Liver (tissue), 9 donors: Measurements from ENCODE around the gene GEMIN5. TPM values are rescaled to one million over a fixed set of nuclear protein-coding genes. Genes with fewer than 3 reads are reported as not detected.

Source experiments
- DNase-seq: peaks from one replicate; pipeline ENCODE4 v3.0.0-alpha.2; 2017; ENCODE audit warnings: low spot score
- H3K27ac ChIP-seq, 2 donors: one replicate each; pipeline ENCODE4 v1.7.0; 2013; ENCODE audit warnings: inconsistent platforms in 2 of 2, low read length in 2 of 2, control low read depth in 1 of 2, low read depth in 1 of 2, mild to moderate bottlenecking in 1 of 2
- H3K27me3 ChIP-seq, 4 donors: one replicate each; pipeline versions ENCODE4 v1.6.1 to v1.7.0; 2013; ENCODE audit warnings: low read length in 3 of 4, inconsistent platforms in 1 of 4, mild to moderate bottlenecking in 1 of 4, moderate library complexity in 1 of 4; ENCODE audit not compliant: control insufficient read depth in 4 of 4, insufficient read depth in 4 of 4
- H3K36me3 ChIP-seq, 4 donors: one replicate each; pipeline versions ENCODE4 v1.6.1 to v1.7.0; 2013; ENCODE audit warnings: low read length in 3 of 4, mild to moderate bottlenecking in 3 of 4, low read depth in 1 of 4, moderate library complexity in 1 of 4; ENCODE audit not compliant: control insufficient read depth in 4 of 4, insufficient read depth in 3 of 4
- H3K4me1 ChIP-seq, 4 donors: one replicate each; pipeline versions ENCODE4 v1.6.1 to v1.7.0; 2013; ENCODE audit warnings: low read length in 3 of 4, mild to moderate bottlenecking in 3 of 4, moderate library complexity in 1 of 4; ENCODE audit not compliant: control insufficient read depth in 4 of 4, insufficient read depth in 4 of 4
- H3K4me3 ChIP-seq, 3 donors: one replicate each; pipeline versions ENCODE4 v1.6.1 to v1.7.0; 2013; ENCODE audit warnings: low read length in 3 of 3, control low read depth in 1 of 3, low read depth in 1 of 3, mild to moderate bottlenecking in 1 of 3
- H3K9ac ChIP-seq, 2 donors: one replicate each; pipeline ENCODE4 v1.7.0; 2013; ENCODE audit warnings: low read length in 2 of 2, mild to moderate bottlenecking in 2 of 2, moderate library complexity in 2 of 2, control low read depth in 1 of 2, low read depth in 1 of 2
- H3K9me3 ChIP-seq, 4 donors: one replicate each; pipeline versions ENCODE4 v1.6.1 to v1.7.0; 2013; ENCODE audit warnings: low read length in 3 of 4; ENCODE audit not compliant: control insufficient read depth in 4 of 4
- EGR1 ChIP-seq, 2 donors: IDR thresholded peaks; 2 replicates each; pipeline ENCODE4 v1.6.1; 2016 to 2018; ENCODE audit warnings: antibody characterized with exemption in 2 of 2, low read depth in 2 of 2
- FOXA1 ChIP-seq: IDR thresholded peaks from 2 replicates; pipeline ENCODE4 v1.6.1; 2016; ENCODE audit warnings: antibody characterized with exemption
- FOXA2 ChIP-seq: IDR thresholded peaks from 2 replicates; pipeline ENCODE4 v1.6.1; 2016; ENCODE audit warnings: antibody characterized with exemption
- GABPA ChIP-seq, 2 donors: IDR thresholded peaks in 1 of 2; conservative IDR thresholded peaks in 1 of 2; 2 replicates each; pipeline ENCODE4 v1.6.1; 2016; ENCODE audit warnings: antibody characterized with exemption in 2 of 2, mild to moderate bottlenecking in 1 of 2, moderate library complexity in 1 of 2
- HNF4A ChIP-seq, 2 donors: conservative IDR thresholded peaks; 2 replicates each; pipeline ENCODE4 v1.6.1; 2016; ENCODE audit warnings: antibody characterized with exemption in 2 of 2, mild to moderate bottlenecking in 2 of 2
- HNF4G ChIP-seq: IDR thresholded peaks from 2 replicates; pipeline ENCODE4 v1.6.1; 2016; ENCODE audit warnings: antibody characterized with exemption
- JUND ChIP-seq, 2 donors: IDR thresholded peaks; 2 replicates each; pipeline ENCODE4 v1.6.1; 2016; ENCODE audit warnings: antibody characterized with exemption in 2 of 2
- NR2F2 ChIP-seq: IDR thresholded peaks from 2 replicates; pipeline ENCODE4 v1.6.1; 2016; ENCODE audit warnings: antibody characterized with exemption
- RAD21 ChIP-seq, 2 donors: IDR thresholded peaks; 2 replicates each; pipeline ENCODE4 v1.6.1; 2016; ENCODE audit warnings: antibody characterized with exemption in 2 of 2, mild to moderate bottlenecking in 2 of 2
- RXRA ChIP-seq, 2 donors: IDR thresholded peaks; 2 replicates each; pipeline ENCODE4 v1.6.1; 2017 to 2018; ENCODE audit warnings: antibody characterized with exemption in 2 of 2, mild to moderate bottlenecking in 1 of 2
- SP1 ChIP-seq: IDR thresholded peaks from 2 replicates; pipeline ENCODE4 v1.6.1; 2018; ENCODE audit warnings: antibody characterized with exemption, mild to moderate bottlenecking
- TAF1 ChIP-seq: conservative IDR thresholded peaks from 2 replicates; pipeline ENCODE4 v1.6.1; 2016; ENCODE audit warnings: antibody characterized with exemption, mild to moderate bottlenecking
- YY1 ChIP-seq: IDR thresholded peaks from 2 replicates; pipeline ENCODE4 v1.6.1; 2016; ENCODE audit warnings: antibody characterized with exemption, mild to moderate bottlenecking
- ZBTB33 ChIP-seq: IDR thresholded peaks from 2 replicates; pipeline ENCODE4 v1.6.1; 2016; ENCODE audit warnings: antibody characterized with exemption
- WGBS: extraction: QIAGEN DNeasy Blood & Tissue Kit; methylation state at CpG from one replicate; pipeline ENCODE4 v1.1.7; 2013; 5-methylcytosine and 5-hydroxymethylcytosine counted together
- polyA plus RNA-seq, 2 donors: library from polyadenylated mRNA; stranded (reverse) in 1 of 2; unstranded in 1 of 2; fragments of 200-250 nt in 1 of 2; fragments of >200 nt in 1 of 2; fragmentation: Nextera tagmentation in 1 of 2; extraction: Ambion mirVana in 1 of 2; gene quantifications; one replicate each; pipeline versions ENCODE4 v1.2.1 to v1.2.3, GENCODE V29; 2013 to 2015
- total RNA-seq, 2 donors: library from RNA; depleted of rRNA; stranded (reverse); fragments of >200 nt; gene quantifications; one replicate each; pipeline ENCODE4 v1.2.3, GENCODE V29; 2014
- TF ChIP-seq, protein P1 (sequence below): IDR thresholded peaks from 2 replicates; pipeline ENCODE4 v1.6.1; 2016; ENCODE audit warnings: antibody characterized with exemption
- TF ChIP-seq, protein P2 (sequence below): fragments of 150-350 bp; IDR thresholded peaks from 2 replicates; pipeline ENCODE4 v1.5.1; 2017; ENCODE audit warnings: improper control_type of control experiment, low read depth, low read length; ENCODE audit not compliant: missing input control
- TF ChIP-seq, protein P3 (sequence below): IDR thresholded peaks from 2 replicates; pipeline ENCODE4 v1.6.1; 2016; ENCODE audit warnings: antibody characterized with exemption, mild to moderate bottlenecking
- TF ChIP-seq, protein P4 (sequence below): IDR thresholded peaks from 2 replicates; pipeline ENCODE4 v1.6.1; 2016; ENCODE audit warnings: antibody characterized with exemption
- donor health status: healthy.
- donor health status: healthy.
- donor health status: healthy.
- donor health status: healthy.
- donor health status: healthy.

Gene GEMIN5
- total and polyA plus RNA-seq, 4 donors, result 3.0 to 10.3 (median 6.2) TPM

DNA sequence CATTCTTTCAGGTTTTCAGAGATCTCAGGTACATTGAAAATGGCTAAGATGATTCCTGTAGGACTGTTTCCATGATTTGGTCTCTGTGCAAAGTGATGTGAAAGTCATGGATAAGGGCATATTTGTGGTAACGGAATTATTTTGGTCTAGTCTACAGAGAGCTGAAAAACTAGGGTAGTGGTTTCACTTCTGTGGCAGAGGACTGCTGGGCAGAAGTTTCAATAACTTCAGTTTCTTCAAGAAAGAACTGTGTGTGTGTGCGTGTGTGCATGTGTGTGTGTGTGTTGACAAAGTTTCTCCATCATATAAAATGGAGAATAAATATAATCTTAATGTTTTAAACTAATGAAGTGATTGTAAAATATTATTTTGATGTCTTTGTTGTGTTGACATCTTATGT lies 75.2 kb downstream of the GEMIN5 start:
- Histone ChIP-seq H3K27me3 (no peaks in the 10 kb centered on the region), H3K36me3 (peaks cover 0 to 17% (median 11%) of the 10 kb centered on the region in 4 donors), H3K9ac (no peak overlapping the region), H3K9me3 (no peaks in the 10 kb centered on the region), H3K4me1 (peaks cover 4 to 18% (median 17%) of the 10 kb centered on the region in 4 donors), H3K4me3 (no peak overlapping the region), H3K27ac (no peak overlapping the region)
- 80% methylated on average over 2 of the region's 2 CpGs for WGBS
- no peak for DNase-seq
- TF ChIP-seq, protein P1, sequence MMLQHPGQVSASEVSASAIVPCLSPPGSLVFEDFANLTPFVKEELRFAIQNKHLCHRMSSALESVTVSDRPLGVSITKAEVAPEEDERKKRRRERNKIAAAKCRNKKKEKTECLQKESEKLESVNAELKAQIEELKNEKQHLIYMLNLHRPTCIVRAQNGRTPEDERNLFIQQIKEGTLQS, result no peak
- TF ChIP-seq TAF1, result no peak
- no peak for TF ChIP-seq SP1
- TF ChIP-seq, protein P2, sequence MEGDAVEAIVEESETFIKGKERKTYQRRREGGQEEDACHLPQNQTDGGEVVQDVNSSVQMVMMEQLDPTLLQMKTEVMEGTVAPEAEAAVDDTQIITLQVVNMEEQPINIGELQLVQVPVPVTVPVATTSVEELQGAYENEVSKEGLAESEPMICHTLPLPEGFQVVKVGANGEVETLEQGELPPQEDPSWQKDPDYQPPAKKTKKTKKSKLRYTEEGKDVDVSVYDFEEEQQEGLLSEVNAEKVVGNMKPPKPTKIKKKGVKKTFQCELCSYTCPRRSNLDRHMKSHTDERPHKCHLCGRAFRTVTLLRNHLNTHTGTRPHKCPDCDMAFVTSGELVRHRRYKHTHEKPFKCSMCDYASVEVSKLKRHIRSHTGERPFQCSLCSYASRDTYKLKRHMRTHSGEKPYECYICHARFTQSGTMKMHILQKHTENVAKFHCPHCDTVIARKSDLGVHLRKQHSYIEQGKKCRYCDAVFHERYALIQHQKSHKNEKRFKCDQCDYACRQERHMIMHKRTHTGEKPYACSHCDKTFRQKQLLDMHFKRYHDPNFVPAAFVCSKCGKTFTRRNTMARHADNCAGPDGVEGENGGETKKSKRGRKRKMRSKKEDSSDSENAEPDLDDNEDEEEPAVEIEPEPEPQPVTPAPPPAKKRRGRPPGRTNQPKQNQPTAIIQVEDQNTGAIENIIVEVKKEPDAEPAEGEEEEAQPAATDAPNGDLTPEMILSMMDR, result no peak
- TF ChIP-seq YY1, result no peak

GRCh38 chr5:154861946-154862345 lies 76.1 kb downstream of the GEMIN5 start:
- no peak overlapping the region for H3K27ac ChIP-seq
- TF ChIP-seq HNF4G, result no peak
- no peak for TF ChIP-seq RAD21 (IDR thresholded peaks at IDR 0.05)
- TF ChIP-seq SP1, result no peak
- no peak for TF ChIP-seq YY1
- TF ChIP-seq, protein P2, result no peak
- TF ChIP-seq JUND (IDR thresholded peaks at IDR 0.05), result no peak
- TF ChIP-seq GABPA (IDR thresholded peaks at IDR 0.05 in 1 of 2, conservative IDR thresholded peaks at IDR 0.05 in 1 of 2), result no peak
- TF ChIP-seq TAF1, result no peak
- TF ChIP-seq, protein P1, result no peak
- TF ChIP-seq FOXA2, result no peak
- no peak for TF ChIP-seq HNF4A (conservative IDR thresholded peaks at IDR 0.05)
- TF ChIP-seq NR2F2, result no peak
- TF ChIP-seq EGR1 (IDR thresholded peaks at IDR 0.05; ENCODE audit: low read depth in 2 of 2), result no peak
- TF ChIP-seq FOXA1, result no peak
- TF ChIP-seq ZBTB33, result no peak
- TF ChIP-seq, protein P3, sequence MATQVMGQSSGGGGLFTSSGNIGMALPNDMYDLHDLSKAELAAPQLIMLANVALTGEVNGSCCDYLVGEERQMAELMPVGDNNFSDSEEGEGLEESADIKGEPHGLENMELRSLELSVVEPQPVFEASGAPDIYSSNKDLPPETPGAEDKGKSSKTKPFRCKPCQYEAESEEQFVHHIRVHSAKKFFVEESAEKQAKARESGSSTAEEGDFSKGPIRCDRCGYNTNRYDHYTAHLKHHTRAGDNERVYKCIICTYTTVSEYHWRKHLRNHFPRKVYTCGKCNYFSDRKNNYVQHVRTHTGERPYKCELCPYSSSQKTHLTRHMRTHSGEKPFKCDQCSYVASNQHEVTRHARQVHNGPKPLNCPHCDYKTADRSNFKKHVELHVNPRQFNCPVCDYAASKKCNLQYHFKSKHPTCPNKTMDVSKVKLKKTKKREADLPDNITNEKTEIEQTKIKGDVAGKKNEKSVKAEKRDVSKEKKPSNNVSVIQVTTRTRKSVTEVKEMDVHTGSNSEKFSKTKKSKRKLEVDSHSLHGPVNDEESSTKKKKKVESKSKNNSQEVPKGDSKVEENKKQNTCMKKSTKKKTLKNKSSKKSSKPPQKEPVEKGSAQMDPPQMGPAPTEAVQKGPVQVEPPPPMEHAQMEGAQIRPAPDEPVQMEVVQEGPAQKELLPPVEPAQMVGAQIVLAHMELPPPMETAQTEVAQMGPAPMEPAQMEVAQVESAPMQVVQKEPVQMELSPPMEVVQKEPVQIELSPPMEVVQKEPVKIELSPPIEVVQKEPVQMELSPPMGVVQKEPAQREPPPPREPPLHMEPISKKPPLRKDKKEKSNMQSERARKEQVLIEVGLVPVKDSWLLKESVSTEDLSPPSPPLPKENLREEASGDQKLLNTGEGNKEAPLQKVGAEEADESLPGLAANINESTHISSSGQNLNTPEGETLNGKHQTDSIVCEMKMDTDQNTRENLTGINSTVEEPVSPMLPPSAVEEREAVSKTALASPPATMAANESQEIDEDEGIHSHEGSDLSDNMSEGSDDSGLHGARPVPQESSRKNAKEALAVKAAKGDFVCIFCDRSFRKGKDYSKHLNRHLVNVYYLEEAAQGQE, result no peak
- TF ChIP-seq, protein P4, sequence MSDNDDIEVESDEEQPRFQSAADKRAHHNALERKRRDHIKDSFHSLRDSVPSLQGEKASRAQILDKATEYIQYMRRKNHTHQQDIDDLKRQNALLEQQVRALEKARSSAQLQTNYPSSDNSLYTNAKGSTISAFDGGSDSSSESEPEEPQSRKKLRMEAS, result no peak
- TF ChIP-seq RXRA (IDR thresholded peaks at IDR 0.05), result no peak
- no peaks in the 10 kb centered on the region for H3K9me3 ChIP-seq
- no peak overlapping the region for H3K9ac ChIP-seq
- peaks cover 0 to 13% (median 11%) of the 10 kb centered on the region in 4 donors for H3K36me3 ChIP-seq
- H3K27me3 ChIP-seq, result no peaks in the 10 kb centered on the region
- no peak overlapping the region for H3K4me3 ChIP-seq
- 80% methylated on average over 8 of the region's 8 CpGs for WGBS
- H3K4me1 ChIP-seq, result peaks cover 4 to 23% (median 21%) of the 10 kb centered on the region in 4 donors
- DNase-seq, result no peak
